AG04450 (cell line): Measurements from ENCODE around the gene ZNF519. TPM values are rescaled to one million over a fixed set of nuclear protein-coding genes. Genes with fewer than 3 reads are reported as not detected.

Source experiments
- CTCF ChIA-PET: fragments of 300-600, 350-600 bp; formaldehyde crosslinking; extraction: SDS; loops from one replicate; lab custom pipeline; 2022; ENCODE audit warnings: antibody characterized with exemption, inconsistent platforms; lab: Charles Lee
- POLR2A ChIA-PET: fragments of 350-600 bp; formaldehyde crosslinking; extraction: SDS; loops from one replicate; lab custom pipeline; 2021; ENCODE audit warnings: antibody characterized with exemption, inconsistent platforms; lab: Yijun Ruan, JAX
- DNase-seq: peaks from one replicate; pipeline ENCODE4 v3.0.0-alpha.2; 2011; ENCODE audit warnings: low read depth, low spot score
- H3K27ac ChIP-seq: one replicate; pipeline ENCODE4 v1.5.1; 2012; ENCODE audit warnings: low read depth, low read length, control low read depth
- H3K27me3 ChIP-seq: one replicate; pipeline ENCODE4 v1.6.0; 2012; ENCODE audit warnings: low read length; ENCODE audit not compliant: control insufficient read depth, insufficient read depth
- H3K4me3 ChIP-seq: 2 replicates; pipeline ENCODE4 v1.5.1; 2011; ENCODE audit warnings: mild to moderate bottlenecking, low read depth, low read length, control low read depth
- H3K9me3 ChIP-seq: 2 replicates; pipeline ENCODE4 v1.5.1; 2012; ENCODE audit warnings: low read length; ENCODE audit not compliant: control insufficient read depth, insufficient read depth
- CTCF ChIP-seq: IDR thresholded peaks from 2 replicates; pipeline ENCODE4 v1.5.1; 2011; ENCODE audit warnings: low read depth, low read length, control low read depth, inconsistent platforms
- polyA plus RNA-seq: library from polyadenylated mRNA; depleted of rRNA; stranded (reverse); fragments of >200 nt; gene quantifications from 2 replicates; pipeline ENCODE4 v1.2.3, GENCODE V29; 2011; rRNA removed

Gene ZNF519
- polyA plus RNA-seq, 1 experiment: 2.7 TPM

GRCh38 chr18:14053661-14054060 lies 78.6 kb downstream of the ZNF519 start:
- Histone ChIP-seq H3K9me3 (peaks cover 11% of the 10 kb centered on the region), H3K27ac (no peak overlapping the region), H3K27me3 (no peaks in the 10 kb centered on the region), H3K4me3 (no peak overlapping the region)
- no peak for DNase-seq
- ChIA-PET POLR2A (no interaction called here), CTCF (interaction anchor here (2.6 kb wide), 1 partner anchor 33 kb away, joined by 12 read pairs; no protein-coding TSS in a partner anchor)
- no peak for TF ChIP-seq CTCF

Other genes starting within 250 kb of the ZNF519 start
- not detected in 2 replicates for gene MC2R, start 216.9 kb downstream of the ZNF519 start, polyA plus RNA-seq